HepG2 (cell line): ENCODE data around the gene STPG4. TPM values are rescaled to one million over a fixed set of nuclear protein-coding genes. Genes with fewer than 3 reads are reported as not detected.

Experiments used
- FOXC1 ChIP-seq: sonication (generic); formaldehyde crosslinking; IDR thresholded peaks from 2 replicates; pipeline ENCODE4 v1.8.0; 2022; ENCODE audit warnings: mild to moderate bottlenecking, missing genetic modification reagents, borderline replicate concordance
- FOXK2 ChIP-seq: fragments of 450-650 bp; IDR thresholded peaks from 2 replicates; pipeline ENCODE4 v1.6.1; 2016
- FOXP1 ChIP-seq, 2 experiments: fragments of 450-650 bp in 1 of 2; IDR thresholded peaks; 2 replicates each; pipeline ENCODE4 v1.6.1; 2017 to 2018; ENCODE audit warnings: antibody characterized with exemption in 1 of 2
- GLI4 ChIP-seq: sonication (generic); formaldehyde crosslinking; IDR thresholded peaks from 2 replicates; pipeline ENCODE4 v1.5.1; 2020; ENCODE audit warnings: missing genetic modification reagents, mild to moderate bottlenecking, moderate library complexity, borderline replicate concordance
- GTF3A ChIP-seq: sonication (generic); formaldehyde crosslinking; conservative IDR thresholded peaks from 2 replicates; pipeline ENCODE4 v1.4.0; 2020; ENCODE audit warnings: mild to moderate bottlenecking, missing genetic modification reagents
- HNF4G ChIP-seq, 2 experiments: sonication (generic) in 1 of 2; formaldehyde crosslinking in 1 of 2; IDR thresholded peaks; 2 replicates each; pipeline versions ENCODE4 v1.4.0 to v1.6.1; 2011 to 2020; ENCODE audit warnings: borderline replicate concordance in 2 of 2, low read depth in 2 of 2, mild to moderate bottlenecking in 2 of 2, low read length in 1 of 2, missing genetic modification reagents in 1 of 2, moderate library complexity in 1 of 2
- KDM2A ChIP-seq: sonication (generic); formaldehyde crosslinking; IDR thresholded peaks from 2 replicates; pipeline ENCODE4 v1.4.0; 2020; ENCODE audit warnings: low read depth, missing genetic modification reagents, borderline replicate concordance
- MXD3 ChIP-seq: IDR thresholded peaks from 2 replicates; pipeline ENCODE4 v1.6.1; 2016; ENCODE audit warnings: mild to moderate bottlenecking, missing biosample characterization, missing genetic modification reagents
- PRPF4 ChIP-seq: fragments of 200-400 bp; formaldehyde crosslinking; IDR thresholded peaks from 2 replicates; pipeline ENCODE4 v1.6.1; 2016; ENCODE audit warnings: low read length, low read depth; ENCODE audit not compliant: poor library complexity, severe bottlenecking
- RBAK ChIP-seq: sonication (generic); formaldehyde crosslinking; IDR thresholded peaks from 2 replicates; pipeline ENCODE4 v1.5.1; 2020; ENCODE audit warnings: mild to moderate bottlenecking, missing genetic modification reagents
- RFX3 ChIP-seq: IDR thresholded peaks from 2 replicates; pipeline ENCODE4 v1.6.1; 2016; ENCODE audit warnings: missing biosample characterization, missing genetic modification reagents
- RFXAP ChIP-seq: sonication (generic); formaldehyde crosslinking; IDR thresholded peaks from 2 replicates; pipeline ENCODE4 v1.4.0; 2020; ENCODE audit warnings: missing genetic modification reagents, borderline replicate concordance
- SOX13 ChIP-seq, 3 experiments: fragments of 450-650 bp in 1 of 3; sonication (generic) in 1 of 3; formaldehyde crosslinking in 1 of 3; IDR thresholded peaks in 2 of 3; conservative IDR thresholded peaks in 1 of 3; 2 replicates each; pipeline versions ENCODE4 v1.5.0 to v1.6.1; 2016 to 2020; ENCODE audit warnings: antibody characterized with exemption in 1 of 3, mild to moderate bottlenecking in 1 of 3, missing compliant biosample characterization in 1 of 3, missing genetic modification reagents in 1 of 3, moderate library complexity in 1 of 3
- SP5 ChIP-seq: IDR thresholded peaks from 2 replicates; pipeline ENCODE4 v1.6.1; 2016; ENCODE audit warnings: low read depth, borderline replicate concordance
- TGIF2 ChIP-seq: IDR thresholded peaks from 2 replicates; pipeline ENCODE4 v1.6.1; 2016; ENCODE audit warnings: control low read depth, missing compliant biosample characterization
- ZBTB10 ChIP-seq: sonication (generic); formaldehyde crosslinking; IDR thresholded peaks from 2 replicates; pipeline ENCODE4 v1.4.0; 2020; ENCODE audit warnings: missing genetic modification reagents, borderline replicate concordance
- ZFP36L1 ChIP-seq: sonication (generic); formaldehyde crosslinking; IDR thresholded peaks from 2 replicates; pipeline ENCODE4 v1.8.0; 2022; ENCODE audit warnings: mild to moderate bottlenecking, missing genetic modification reagents, moderate library complexity
- ZMYM2 ChIP-seq: sonication (generic); formaldehyde crosslinking; IDR thresholded peaks from 2 replicates; pipeline ENCODE4 v1.8.0; 2022; ENCODE audit warnings: mild to moderate bottlenecking, missing genetic modification reagents
- ZNF232 ChIP-seq: sonication (generic); formaldehyde crosslinking; IDR thresholded peaks from 2 replicates; pipeline ENCODE4 v1.4.0; 2020; ENCODE audit warnings: missing genetic modification reagents, borderline replicate concordance
- ZNF281 ChIP-seq: sonication (generic); formaldehyde crosslinking; IDR thresholded peaks from 2 replicates; pipeline ENCODE4 v1.4.0; 2020; ENCODE audit warnings: missing genetic modification reagents, borderline replicate concordance
- ZNF503 ChIP-seq: sonication (generic); formaldehyde crosslinking; IDR thresholded peaks from 2 replicates; pipeline ENCODE4 v1.4.0; 2020; ENCODE audit warnings: missing genetic modification reagents
- ZNF7 ChIP-seq: IDR thresholded peaks from 2 replicates; pipeline ENCODE4 v1.6.1; 2016; ENCODE audit warnings: missing biosample characterization, missing genetic modification reagents
- polyA plus RNA-seq, 8 experiments: library from polyadenylated mRNA; depleted of rRNA in 3 of 8; stranded (reverse) in 7 of 8; unstranded in 1 of 8; fragments of >200 nt; fragmentation: Illumina TruSeq in 4 of 8; extraction: Trizol in 4 of 8; gene quantifications; 2 replicates each; pipeline versions ENCODE4 v1.2.1 to v1.2.3, GENCODE V29; 2011 to 2016; ENCODE audit warnings: low read depth in 4 of 8, missing spikeins in 1 of 8, mixed read lengths in 1 of 8; ENCODE audit not compliant: insufficient read depth in 1 of 8
- total RNA-seq, 5 experiments: library from RNA; depleted of rRNA; stranded (reverse); fragments of >200 nt; fragmentation: Illumina TruSeq; extraction: Trizol; gene quantifications; 2 replicates each; pipeline ENCODE4 v1.2.3, GENCODE V29; 2016; ENCODE audit warnings: low read depth in 1 of 5

Gene STPG4
- total and polyA plus RNA-seq, 2 of the 13 experiments (the other 11 are each of a cell fraction or from before 2014, with no cell fraction given): 0.11 to 0.15 TPM

- TF ChIP-seq ZFP36L1 (CRISPR knock-in tag) (no peak), HNF4G (IDR thresholded peaks at IDR 0.05; ENCODE audit: borderline replicate concordance, low read depth, low read length) (peak; percentile 75), HNF4G (CRISPR knock-in tag; IDR thresholded peaks at IDR 0.05; ENCODE audit: borderline replicate concordance, low read depth) (peak; percentile 55; the same call in 1 of the 2 replicates), RBAK (CRISPR knock-in tag) (no peak), ZNF7 (CRISPR knock-in tag) (no peak), ZNF503 (no peak), SOX13 (IDR thresholded peaks at IDR 0.05) (no peak), SOX13 (CRISPR knock-in tag; conservative IDR thresholded peaks at IDR 0.05 in 1 of 2, IDR thresholded peaks at IDR 0.05 in 1 of 2) (peak in 1 of 2 experiments; percentile 66; a peak in 2 of 4 replicates), TGIF2 (CRISPR knock-in tag) (no peak), FOXK2 (no peak), ZMYM2 (CRISPR knock-in tag) (no peak), PRPF4 (no peak), ZBTB10 (CRISPR knock-in tag) (0 out of 2 replicates have a peak, but pooled peaks have one; percentile 24), RFXAP (CRISPR knock-in tag) (no peak), ZNF232 (CRISPR knock-in tag) (no peak), GTF3A (CRISPR knock-in tag) (no peak), KDM2A (CRISPR knock-in tag) (peak; percentile 3; the same call in 1 of the 2 replicates), MXD3 (CRISPR knock-in tag) (no peak), RFX3 (CRISPR knock-in tag) (no peak), FOXP1 (IDR thresholded peaks at IDR 0.05) (no peak), FOXP1 (CRISPR knock-in tag; IDR thresholded peaks at IDR 0.05) (no peak), ZNF281 (CRISPR knock-in tag) (peak; percentile 7; the same call in 1 of the 2 replicates), GLI4 (CRISPR knock-in tag) (no peak), SP5 (CRISPR knock-in tag) (peak; percentile 37; the same call in 1 of the 2 replicates), FOXC1 (CRISPR knock-in tag) (peak; percentile 69; the same call in 1 of the 2 replicates)
These were observed 85.4 kb downstream of the STPG4 start (continued) for GRCh38 chr2:47069628-47070154.
